Esophagus muscularis mucosa (tissue), 4 donors: ENCODE measurements around the gene ZNF438. TPM values are rescaled to one million over a fixed set of nuclear protein-coding genes. Genes with fewer than 3 reads are reported as not detected.

Experiments used
- DNase-seq: peaks from one replicate; pipeline ENCODE4 v3.0.0-alpha.2; 2017; ENCODE audit errors: extremely low spot score
- H3K27ac ChIP-seq, 4 donors: fragments of 200-600 bp; sonication (generic); replicated peaks in 1 of 4; 1 replicate in 3 of 4; 2 replicates in 1 of 4; pipeline ENCODE4 v1.5.1; 2016 to 2019; ENCODE audit warnings: mild to moderate bottlenecking in 1 of 4
- H3K27me3 ChIP-seq, 4 donors: fragments of 200-600 bp; sonication (generic); one replicate each; pipeline versions ENCODE4 v1.5.1 to v1.6.0; 2016 to 2019
- H3K36me3 ChIP-seq, 4 donors: fragments of 200-600 bp; sonication (generic); one replicate each; pipeline ENCODE4 v1.5.1; 2016 to 2019
- H3K4me1 ChIP-seq, 4 donors: fragments of 200-600 bp; sonication (generic); one replicate each; pipeline ENCODE4 v1.5.1; 2016 to 2019
- H3K4me3 ChIP-seq, 4 donors: fragments of 200-600 bp; sonication (generic); 1 replicate in 2 of 4; 2 replicates in 2 of 4; pipeline ENCODE4 v1.5.1; 2016 to 2019; ENCODE audit warnings: mild to moderate bottlenecking in 4 of 4, moderate library complexity in 1 of 4
- H3K9me3 ChIP-seq, 4 donors: fragments of 200-600 bp; sonication (generic); 1 replicate in 3 of 4; 2 replicates in 1 of 4; pipeline ENCODE4 v1.5.1; 2016 to 2019
- CTCF ChIP-seq, 3 experiments: fragments of 200-600 bp in 2 of 3; fragments of 450-650 bp in 1 of 3; sonication (generic) in 2 of 3; IDR thresholded peaks; one replicate each; pipeline ENCODE4 v1.5.1; 2017 to 2019; ENCODE audit warnings: antibody characterized with exemption in 3 of 3, mild to moderate bottlenecking in 2 of 3, moderate library complexity in 1 of 3
- EP300 ChIP-seq: sonication (generic); formaldehyde crosslinking; IDR thresholded peaks from one replicate; pipeline ENCODE4 v1.6.1; 2017; ENCODE audit warnings: antibody characterized with exemption
- POLR2A ChIP-seq: fragments of 450-650 bp; IDR thresholded peaks from one replicate; pipeline ENCODE4 v1.6.1; 2017; ENCODE audit warnings: antibody characterized with exemption, moderate library complexity, mild to moderate bottlenecking, low read depth
- POLR2AphosphoS5 ChIP-seq, 2 donors: sonication (generic); formaldehyde crosslinking; IDR thresholded peaks; one replicate each; pipeline ENCODE4 v1.6.1; 2017; ENCODE audit warnings: antibody characterized with exemption in 2 of 2
- WGBS: methylation state at CpG from one replicate; pipeline ENCODE4 v1.1.5; 2018; 5-methylcytosine and 5-hydroxymethylcytosine counted together
- intact Hi-C: fragments of 100-400 bp; cut with DNase I; formaldehyde crosslinking; loops from one replicate; pipeline ENCODE4 v1.15.1; 2023
- total RNA-seq, 4 donors: library from RNA; depleted of rRNA; stranded (reverse); fragments of >200 nt; gene quantifications; one replicate each; pipeline versions ENCODE4 v1.1.0 to v1.2.1, GENCODE V29; 2016

The ZNF438 gene
- total RNA-seq, 4 donors from 2014 or later: 11.0 to 11.6 (median 11.3) TPM

GRCh38 chr10:30883751-30884150, 147.9 kb downstream of the ZNF438 start:
- no peaks in the 10 kb centered on the region for H3K36me3 ChIP-seq
- no peak for TF ChIP-seq EP300
- TF ChIP-seq POLR2AphosphoS5 (IDR thresholded peaks at IDR 0.05): no peak
- no peak for TF ChIP-seq POLR2A
- no peak for TF ChIP-seq CTCF (IDR thresholded peaks at IDR 0.05)
- H3K4me3 ChIP-seq: no peak overlapping the region
- WGBS: 75% methylated on average over 4 of the region's 4 CpGs
- H3K27me3 ChIP-seq: no peaks in the 10 kb centered on the region
- no peak overlapping the region for H3K27ac ChIP-seq
- no peak for DNase-seq
- intact Hi-C loops: no loop called here
- H3K4me1 ChIP-seq: no peaks in the 10 kb centered on the region
- no peaks in the 10 kb centered on the region for H3K9me3 ChIP-seq

- intact Hi-C loops: no loop called here
- TF ChIP-seq POLR2AphosphoS5 (IDR thresholded peaks at IDR 0.05): no peak
- TF ChIP-seq POLR2A: no peak
- TF ChIP-seq CTCF (IDR thresholded peaks at IDR 0.05): no peak
- no peak for TF ChIP-seq EP300
- Histone ChIP-seq H3K36me3 (no peaks in the 10 kb centered on the region), H3K27ac (no peak overlapping the region), H3K27me3 (no peaks in the 10 kb centered on the region), H3K4me1 (no peaks in the 10 kb centered on the region), H3K9me3 (no peaks in the 10 kb centered on the region), H3K4me3 (no peak overlapping the region)
- DNase-seq: no peak
These were observed 148.5 kb downstream of the ZNF438 start for GRCh38 chr10:30883116-30883515.

GRCh38 chr10:30882281-30882680, 149.4 kb downstream of the ZNF438 start:
- Histone ChIP-seq H3K4me3 (no peak overlapping the region), H3K36me3 (no peaks in the 10 kb centered on the region), H3K9me3 (no peaks in the 10 kb centered on the region), H3K4me1 (no peaks in the 10 kb centered on the region), H3K27ac (no peak overlapping the region), H3K27me3 (no peaks in the 10 kb centered on the region)
- DNase-seq: no peak
- WGBS: 36% methylated on average over 1 of the region's 1 CpG
- TF ChIP-seq POLR2AphosphoS5 (IDR thresholded peaks at IDR 0.05): no peak
- TF ChIP-seq CTCF (IDR thresholded peaks at IDR 0.05): no peak
- no peak for TF ChIP-seq EP300
- TF ChIP-seq POLR2A: no peak
- intact Hi-C loops: no loop called here

GRCh38 chr10:30878920-30879319, 152.7 kb downstream of the ZNF438 start:
- intact Hi-C loops: no loop called here
- no peak for DNase-seq
- 99% methylated on average over 5 of the region's 5 CpGs for WGBS
- no peaks in the 10 kb centered on the region for H3K27me3 ChIP-seq
- no peaks in the 10 kb centered on the region for H3K9me3 ChIP-seq
- peaks cover 5 to 13% (median 10%) of the 10 kb centered on the region in 4 donors for H3K36me3 ChIP-seq
- no peak overlapping the region for H3K4me3 ChIP-seq
- no peaks in the 10 kb centered on the region for H3K4me1 ChIP-seq
- TF ChIP-seq EP300 (no peak), POLR2A (no peak), POLR2AphosphoS5 (IDR thresholded peaks at IDR 0.05) (no peak)
- no peak overlapping the region for H3K27ac ChIP-seq

GRCh38 chr10:30877111-30877510, 154.6 kb downstream of the ZNF438 start:
- Histone ChIP-seq H3K4me1 (no peaks in the 10 kb centered on the region), H3K4me3 (no peak overlapping the region), H3K27me3 (no peaks in the 10 kb centered on the region), H3K9me3 (no peaks in the 10 kb centered on the region), H3K27ac (no peak overlapping the region), H3K36me3 (peaks cover 5 to 13% (median 10%) of the 10 kb centered on the region in 4 donors)
- no peak for TF ChIP-seq CTCF (IDR thresholded peaks at IDR 0.05)
- TF ChIP-seq POLR2AphosphoS5 (IDR thresholded peaks at IDR 0.05): no peak
- no peak for TF ChIP-seq POLR2A
- TF ChIP-seq EP300: no peak
- DNase-seq: no peak
- intact Hi-C loops: no loop called here
